CD4-positive, alpha-beta T cell treated with Interferon alpha-2 for 1 hour (primary cell): Measurements from ENCODE around the gene TMEM89.

ENCODE experiments used
- DNase-seq, 2 donors: peaks; one replicate each; pipeline ENCODE4 v3.0.0-alpha.2; 2020 to 2022

TMEM89 gene

GRCh38 chr3:48621461-48621869 is at the start of gene TMEM89:
Gene TMEM89, minus strand, starts transcription at chr3:48621769. Its CDS starts 13 bp downstream, at chr3:48621756.
- no peak for DNase-seq

- no peak for DNase-seq
Measured at GRCh38 chr3:48664929-48665328, 43.4 kb upstream of the TMEM89 start.

- no peak for DNase-seq
Measured at GRCh38 chr3:48664313-48664644, 42.7 kb upstream of the TMEM89 start.

GRCh38 chr3:48663489-48664312 is 42.1 kb upstream of the TMEM89 start:
- peak; percentile 90 to 92 for DNase-seq

GRCh38 chr3:48662753-48663488 is 41.4 kb upstream of the TMEM89 start, which contains the start of gene CELSR3:
Gene CELSR3, minus strand, starts transcription at chr3:48662886. Its CDS starts 252 bp downstream, at chr3:48662634.
- peak; percentile 48 to 77 for DNase-seq

GRCh38 chr3:48662145-48662752 is 40.7 kb upstream of the TMEM89 start:
- DNase-seq: no peak

GRCh38 chr3:48661501-48662144 is 40.1 kb upstream of the TMEM89 start:
- DNase-seq: peak; percentile 53 to 77

GRCh38 chr3:48660800-48661400 is 39.3 kb upstream of the TMEM89 start:
- no peak for DNase-seq

GRCh38 chr3:48656841-48657281 is 35.3 kb upstream of the TMEM89 start:
- peak; percentile 19 to 50 for DNase-seq

GRCh38 chr3:48656061-48656840 is 34.7 kb upstream of the TMEM89 start:
- DNase-seq: peak; percentile 84 to 89

- peak; percentile 41 to 67 for DNase-seq
Measured at GRCh38 chr3:48655606-48656005, 34.0 kb upstream of the TMEM89 start.

GRCh38 chr3:48655063-48655462 is 33.5 kb upstream of the TMEM89 start:
- DNase-seq: no peak

GRCh38 chr3:48652923-48653715 is 31.6 kb upstream of the TMEM89 start:
- DNase-seq: no peak

- DNase-seq: no peak
Measured at GRCh38 chr3:48651771-48652170, 30.2 kb upstream of the TMEM89 start.

GRCh38 chr3:48650723-48651122 is 29.2 kb upstream of the TMEM89 start:
- no peak for DNase-seq

- no peak for DNase-seq
Measured at GRCh38 chr3:48648188-48648850, 26.8 kb upstream of the TMEM89 start.

- no peak for DNase-seq
Measured at GRCh38 chr3:48647714-48648113, 26.1 kb upstream of the TMEM89 start.

GRCh38 chr3:48644898-48645760 is 23.6 kb upstream of the TMEM89 start:
- no peak for DNase-seq

GRCh38 chr3:48642605-48643004 is 21.0 kb upstream of the TMEM89 start:
- DNase-seq: no peak
